Karpas-422 (cell line): ENCODE results near the gene ZFP30. TPM values are rescaled to one million over a fixed set of nuclear protein-coding genes. Genes with fewer than 3 reads are reported as not detected.
A peak's percentile ranks its signal among the peaks of the same experiment; 100 is the strongest.

Experiments used
- DNase-seq: peaks from one replicate; pipeline ENCODE4 v3.0.0-alpha.2; 2015
- H2AFZ ChIP-seq: fragments of 200-600 bp; sonication (generic); 2 replicates; pipeline ENCODE4 v1.6.1; 2014; ENCODE audit warnings: antibody characterized with exemption, low read length, mixed read lengths
- H3K27ac ChIP-seq: fragments of 200-600 bp; sonication (generic); 2 replicates; pipeline ENCODE4 v1.5.1; 2014; ENCODE audit warnings: mild to moderate bottlenecking, low read length, moderate library complexity
- H3K27me3 ChIP-seq: fragments of 200-600 bp; sonication (generic); 2 replicates; pipeline ENCODE4 v1.6.1; 2014; ENCODE audit warnings: low read length, mixed read lengths
- H3K36me3 ChIP-seq: fragments of 200-600 bp; sonication (generic); 2 replicates; pipeline ENCODE4 v1.6.1; 2014; ENCODE audit warnings: low read length, mixed read lengths; ENCODE audit not compliant: insufficient read depth
- H3K4me1 ChIP-seq: fragments of 200-600 bp; sonication (generic); 2 replicates; pipeline ENCODE4 v1.6.1; 2014; ENCODE audit warnings: mild to moderate bottlenecking, low read length, mixed read lengths
- H3K4me2 ChIP-seq: fragments of 200-600 bp; sonication (generic); 2 replicates; pipeline ENCODE4 v1.6.1; 2014; ENCODE audit warnings: low read length, low read depth, mild to moderate bottlenecking; ENCODE audit not compliant: poor library complexity, severe bottlenecking
- H3K4me3 ChIP-seq: fragments of 200-600 bp; sonication (generic); 2 replicates; pipeline ENCODE4 v1.5.1; 2014; ENCODE audit warnings: mild to moderate bottlenecking, antibody characterized with exemption, low read length, mixed read lengths
- H3K79me2 ChIP-seq: fragments of 200-600 bp; sonication (generic); 2 replicates; pipeline ENCODE4 v1.6.1; 2014; ENCODE audit warnings: mild to moderate bottlenecking, low read length, mixed read lengths
- H3K9ac ChIP-seq: fragments of 200-600 bp; sonication (generic); 2 replicates; pipeline ENCODE4 v1.6.0; 2014; ENCODE audit warnings: low read length
- H3K9me2 ChIP-seq: fragments of 200-600 bp; sonication (generic), shearing (Covaris generic); replicated peaks from 2 replicates; pipeline ENCODE4 v1.6.0; 2014; ENCODE audit warnings: mild to moderate bottlenecking, low read length, moderate library complexity; ENCODE audit not compliant: insufficient read depth
- H3K9me3 ChIP-seq: fragments of 300-700, 200-600 bp; sonication (generic); 2 replicates; pipeline ENCODE4 v1.6.1; 2014; ENCODE audit warnings: low read length, mixed read lengths
- H4K20me1 ChIP-seq: fragments of 200-600 bp; sonication (generic); 2 replicates; pipeline ENCODE4 v1.6.1; 2014; ENCODE audit warnings: mild to moderate bottlenecking, antibody characterized with exemption, low read length, low read depth; ENCODE audit not compliant: insufficient read depth
- small RNA-seq: library from RNA; depleted of rRNA; stranded (forward); fragments of <200 nt; gene quantifications from one replicate; pipeline ENCODE3, GENCODE V24; 2014
- total RNA-seq: library from RNA; depleted of rRNA; stranded (reverse); fragments of >200 nt; shearing (Covaris generic); gene quantifications from 2 replicates; pipeline ENCODE4 v1.2.3, GENCODE V29; 2014; ENCODE audit warnings: low replicate concordance; rRNA removed

ZFP30 gene
- total RNA-seq, 1 experiment from 2014 or later = 15.4 TPM

DNA sequence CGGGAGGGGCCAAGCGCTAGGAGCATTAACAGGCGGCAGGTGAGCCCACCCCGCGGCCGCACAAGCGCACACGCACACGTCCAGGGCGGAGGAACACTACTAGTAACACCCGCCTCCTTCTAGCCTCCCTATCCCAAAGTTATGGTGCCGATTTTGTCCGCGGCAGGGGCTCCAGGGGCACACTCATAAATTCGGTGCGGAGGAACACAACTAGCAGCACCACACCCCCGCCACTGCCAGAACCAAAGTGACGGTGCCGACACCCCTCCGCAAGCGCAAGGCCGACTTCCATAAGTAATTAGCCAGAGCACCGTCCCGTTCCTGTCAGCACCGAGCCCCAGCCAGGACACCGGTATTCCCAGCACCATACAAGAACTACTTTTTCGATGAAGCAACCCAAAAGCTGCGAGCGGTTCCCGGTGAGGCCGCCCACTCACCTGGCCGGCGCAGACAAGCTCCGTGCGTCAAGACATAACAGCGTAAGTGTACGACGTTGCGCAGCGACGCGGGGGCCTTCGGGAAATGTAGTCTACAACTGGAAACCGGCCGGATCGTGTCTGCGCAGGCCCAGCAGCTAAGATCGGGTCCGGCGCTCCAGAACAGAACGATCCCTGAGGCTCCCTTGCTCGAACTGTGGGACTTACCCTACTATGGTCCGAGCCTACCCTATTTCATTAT is 60.8 kb downstream of the ZFP30 start, which contains the start of the genes ZNF540 and ZNF571:
TSS of gene ZNF540 (plus strand) at position 573 of the 678 bp plus-strand sequence. CDS start 3,572 bp downstream, outside the sequence.
TSS of gene ZNF571 (minus strand) at position 489 of the 678 bp plus-strand sequence. CDS start 8,116 bp downstream, outside the sequence.
- Histone ChIP-seq H3K4me2 (peak within 1 kb of the TSS; percentile 86), H3K79me2 (peaks cover 13% of the 10 kb centered on the region), H4K20me1 (no peaks in the 10 kb centered on the region), H3K36me3 (peaks cover 15% of the 10 kb centered on the region), H3K27me3 (no peaks in the 10 kb centered on the region), H3K4me1 (peaks cover 12% of the 10 kb centered on the region), H3K9me3 (peaks cover 4% of the 10 kb centered on the region; the same call in 1 of the 2 replicates), H3K4me3 (peak within 1 kb of the TSS; percentile 97), H3K27ac (peak within 1 kb of the TSS; percentile 66), H2AFZ (peak within 1 kb of the TSS; percentile 98), H3K9me2 (no peaks in the 10 kb centered on the region), H3K9ac (peak within 1 kb of the TSS; percentile 85)
- peak; percentile 98 for DNase-seq

DNA sequence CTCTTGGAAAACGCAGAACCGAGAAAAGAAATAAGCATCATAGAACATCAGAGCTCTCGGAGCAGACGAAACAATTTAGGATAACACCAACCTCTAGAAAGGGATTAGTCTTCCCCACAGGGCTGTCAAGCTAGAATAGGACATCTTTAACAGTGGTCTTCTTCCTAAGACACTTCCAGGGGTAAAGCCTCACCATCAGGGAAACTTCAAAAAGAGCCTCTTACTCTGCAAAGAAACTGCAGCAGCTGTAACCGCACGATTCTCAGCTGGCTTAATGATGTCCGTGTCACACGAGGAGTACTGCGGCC is 61.3 kb downstream of the ZFP30 start:
- peaks cover 13% of the 10 kb centered on the region for H3K36me3 ChIP-seq
- peaks cover 4% of the 10 kb centered on the region; the same call in 1 of the 2 replicates for H3K9me3 ChIP-seq
- no peaks in the 10 kb centered on the region for H3K27me3 ChIP-seq
- peak overlapping the region; percentile 86 for H3K4me2 ChIP-seq
- peak overlapping the region; percentile 97 for H3K4me3 ChIP-seq
- peak overlapping the region; percentile 85 for H3K9ac ChIP-seq
- no peak for DNase-seq
- H3K27ac ChIP-seq = peak overlapping the region; percentile 66
- H3K9me2 ChIP-seq = no peaks in the 10 kb centered on the region
- H4K20me1 ChIP-seq = no peaks in the 10 kb centered on the region
- H2AFZ ChIP-seq = peak overlapping the region; percentile 69
- H3K79me2 ChIP-seq = peaks cover 13% of the 10 kb centered on the region
- H3K4me1 ChIP-seq = peaks cover 12% of the 10 kb centered on the region

DNA sequence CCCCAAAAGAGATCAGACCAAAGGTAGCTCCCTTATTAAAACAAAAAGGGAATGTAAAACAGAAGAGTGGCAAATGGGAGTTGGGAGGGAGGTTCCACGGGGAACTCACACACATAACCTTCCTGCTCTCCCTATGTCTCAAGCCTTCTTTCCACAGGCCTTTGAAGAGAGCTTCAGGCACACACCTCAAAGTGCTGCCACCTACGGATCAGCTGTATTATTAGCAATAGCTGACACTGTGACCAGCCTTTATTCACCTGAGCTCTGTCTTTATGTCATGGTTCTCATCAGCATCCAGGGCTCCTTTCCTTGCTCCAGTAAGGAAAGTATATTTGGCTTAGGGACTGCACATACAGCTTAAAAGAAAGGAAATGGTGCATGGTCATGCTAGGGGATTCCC is 71.9 kb downstream of the ZFP30 start:
- no peak for DNase-seq
- Histone ChIP-seq H3K36me3 (peaks cover 87% of the 10 kb centered on the region), H3K9ac (no peak overlapping the region), H2AFZ (no peak overlapping the region), H3K27me3 (no peaks in the 10 kb centered on the region), H3K4me3 (no peak overlapping the region), H3K4me2 (no peak overlapping the region), H3K9me3 (peaks cover 47% of the 10 kb centered on the region), H3K9me2 (no peaks in the 10 kb centered on the region), H4K20me1 (no peaks in the 10 kb centered on the region), H3K79me2 (peaks cover 16% of the 10 kb centered on the region), H3K27ac (no peak overlapping the region), H3K4me1 (no peaks in the 10 kb centered on the region)

DNA sequence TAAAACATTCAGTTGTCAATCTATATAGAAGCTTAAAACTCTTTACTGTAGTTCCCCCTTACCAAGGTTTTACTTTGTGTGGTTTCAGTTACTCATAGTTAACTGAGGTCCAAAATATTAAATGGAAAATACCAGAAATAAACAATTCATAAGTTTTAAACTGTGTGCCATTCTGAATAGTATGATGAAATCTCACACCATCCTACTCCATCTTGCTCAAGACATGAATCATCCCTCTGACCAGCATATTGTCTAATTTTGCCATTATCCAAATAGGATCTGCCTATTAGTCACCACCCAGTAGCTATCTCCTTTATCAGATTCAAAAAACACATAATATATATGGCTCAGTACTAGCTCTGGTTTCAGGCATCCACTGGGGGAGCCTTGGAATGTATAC is 83.1 kb downstream of the ZFP30 start:
- H3K4me1 ChIP-seq = no peaks in the 10 kb centered on the region
- H2AFZ ChIP-seq = no peak overlapping the region
- no peak overlapping the region for H3K4me3 ChIP-seq
- peaks cover 38% of the 10 kb centered on the region for H3K36me3 ChIP-seq
- 0 out of 2 replicates have a peak, but pooled peaks cover 3% of the 10 kb centered on the region for H3K79me2 ChIP-seq
- H3K9me3 ChIP-seq = peaks cover 56% of the 10 kb centered on the region
- H3K9me2 ChIP-seq = no peaks in the 10 kb centered on the region
- no peak for DNase-seq
- no peaks in the 10 kb centered on the region for H3K27me3 ChIP-seq
- H3K9ac ChIP-seq = no peak overlapping the region
- H3K27ac ChIP-seq = no peak overlapping the region
- H4K20me1 ChIP-seq = no peaks in the 10 kb centered on the region
- no peak overlapping the region for H3K4me2 ChIP-seq

DNA sequence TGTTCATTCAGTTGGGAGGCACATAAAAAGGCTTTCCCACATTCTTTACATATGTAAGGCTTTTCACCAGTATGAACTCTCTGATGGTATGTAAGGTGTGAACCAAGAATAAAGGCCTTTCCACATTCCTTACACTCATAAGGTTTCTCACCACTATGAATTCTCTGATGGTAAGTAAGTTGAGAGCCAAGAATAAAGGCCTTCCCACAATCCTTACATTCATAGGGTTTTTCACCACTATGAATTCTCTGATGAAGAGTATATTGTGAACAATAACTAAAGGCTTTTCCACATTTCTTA is 89.9 kb downstream of the ZFP30 start:
- Histone ChIP-seq H3K4me2 (no peak overlapping the region), H2AFZ (no peak overlapping the region), H3K27me3 (no peaks in the 10 kb centered on the region), H3K4me3 (no peak overlapping the region), H3K9me2 (no peaks in the 10 kb centered on the region), H3K36me3 (peaks cover 38% of the 10 kb centered on the region), H3K79me2 (0 out of 2 replicates have a peak, but pooled peaks cover 3% of the 10 kb centered on the region), H3K4me1 (no peaks in the 10 kb centered on the region), H3K9ac (no peak overlapping the region), H3K27ac (no peak overlapping the region), H4K20me1 (no peaks in the 10 kb centered on the region), H3K9me3 (peaks cover 67% of the 10 kb centered on the region)
- no peak for DNase-seq

DNA sequence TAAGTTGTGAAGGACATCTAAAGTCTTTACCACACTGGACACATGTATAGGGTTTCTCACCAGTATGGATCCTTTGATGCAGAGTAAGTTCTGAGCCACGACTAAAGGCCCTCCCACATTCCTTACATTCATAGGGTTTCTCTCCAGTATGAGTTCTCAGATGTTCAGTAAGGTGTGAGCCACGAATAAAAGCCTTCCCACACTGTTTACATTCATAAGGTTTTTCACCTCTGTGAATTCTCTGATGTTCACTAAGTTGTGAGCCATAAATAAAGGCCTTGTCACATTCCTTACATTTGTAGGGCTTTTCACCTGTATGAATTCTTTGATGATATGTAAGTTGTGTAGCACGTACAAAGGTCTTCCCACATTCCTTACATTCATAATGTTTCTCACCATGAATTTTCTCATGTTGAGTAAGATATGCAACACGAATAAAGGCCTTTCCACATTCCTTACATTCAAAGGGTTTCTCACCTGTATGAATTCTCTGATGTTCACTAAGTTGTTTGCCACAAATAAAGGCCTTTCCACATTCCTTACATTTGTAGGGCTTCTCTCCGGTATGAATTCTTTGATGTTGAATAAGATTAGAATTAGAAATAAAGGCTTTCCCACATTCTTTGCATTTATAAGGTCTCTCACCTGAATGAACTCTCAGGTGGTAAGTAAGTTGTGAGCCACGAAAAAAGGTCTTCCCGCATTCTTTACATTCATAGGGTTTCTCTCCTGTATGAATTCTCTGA is 90.5 kb downstream of the ZFP30 start:
- Histone ChIP-seq H4K20me1 (no peaks in the 10 kb centered on the region), H3K9me2 (no peaks in the 10 kb centered on the region), H3K9me3 (peaks cover 62% of the 10 kb centered on the region), H2AFZ (no peak overlapping the region), H3K79me2 (no peaks in the 10 kb centered on the region), H3K4me2 (no peak overlapping the region), H3K9ac (no peak overlapping the region), H3K27me3 (no peaks in the 10 kb centered on the region), H3K4me3 (no peak overlapping the region), H3K36me3 (peaks cover 32% of the 10 kb centered on the region), H3K4me1 (no peaks in the 10 kb centered on the region), H3K27ac (no peak overlapping the region)
- no peak for DNase-seq

Small RNA genes within 50 kb of the gene (small RNA-seq; reads per million reads assigned to genes)
- gene SELENOKP1 = not detected

Other genes starting within 250 kb of the ZFP30 start
- 13.2 and 16.1 TPM in 2 replicates for gene ZNF569, start 188.0 kb downstream of the ZFP30 start, total RNA-seq
- gene ZNF570, start 186.1 kb downstream of the ZFP30 start, total RNA-seq = 4.6 and 6.8 TPM in 2 replicates
- 2.7 and 4.4 TPM in 2 replicates for gene ZNF793, start 148.5 kb downstream of the ZFP30 start, total RNA-seq
- gene ZNF571, start 60.7 kb downstream of the ZFP30 start, total RNA-seq = 7.4 and 10.7 TPM in 2 replicates
- gene ZNF540, start 60.6 kb downstream of the ZFP30 start, total RNA-seq = 2.4 and 8.7 TPM in 2 replicates
- 10.7 and 11.1 TPM in 2 replicates for gene ZNF607, start 64.3 kb upstream of the ZFP30 start, total RNA-seq
- gene ZNF573, start 124.1 kb upstream of the ZFP30 start, total RNA-seq = 8.4 and 23.5 TPM in 2 replicates